NOMO-1 treated with dmso at 0.1 percent for 144 hours (cell line): ENCODE results near the gene VTN.

ENCODE experiments used
- DNase-seq: peaks from one replicate; lab custom pipeline; 2025; ENCODE audit not compliant: unreplicated experiment; lab: John Stamatoyannopoulos, UW

VTN gene

GRCh38 chr17:28370035-28370743, at the start of gene VTN:
Gene VTN (minus strand): TSS chr17:28370307. CDS start chr17:28370203, 104 bp downstream.
- DNase-seq: peak; percentile 4

GRCh38 chr17:28416703-28417311, 46.7 kb upstream of the VTN start:
- peak; percentile 53 for DNase-seq

- no peak for DNase-seq
Measured at GRCh38 chr17:28415886-28416285, 45.8 kb upstream of the VTN start.

- no peak for DNase-seq
Measured at GRCh38 chr17:28413804-28414203, 43.7 kb upstream of the VTN start.

- DNase-seq: no peak
Measured at GRCh38 chr17:28412099-28412498, 42.0 kb upstream of the VTN start.

GRCh38 chr17:28407974-28408306, 37.8 kb upstream of the VTN start:
- DNase-seq: no peak

- DNase-seq: no peak
Measured at GRCh38 chr17:28407130-28407973, 37.2 kb upstream of the VTN start.

GRCh38 chr17:28406473-28406814, 36.3 kb upstream of the VTN start:
- DNase-seq: no peak

- peak; percentile 19 for DNase-seq
Measured at GRCh38 chr17:28405632-28406472, 35.7 kb upstream of the VTN start, which contains the start of gene SLC46A1. Gene SLC46A1 (minus strand): TSS chr17:28406212. CDS start chr17:28406114, 98 bp downstream.

- no peak for DNase-seq
Measured at GRCh38 chr17:28404812-28405570, 34.9 kb upstream of the VTN start.

- DNase-seq: no peak
Measured at GRCh38 chr17:28404461-28404811, 34.3 kb upstream of the VTN start.

GRCh38 chr17:28404007-28404406, 33.9 kb upstream of the VTN start:
- no peak for DNase-seq

GRCh38 chr17:28402844-28403243, 32.7 kb upstream of the VTN start:
- DNase-seq: no peak

- DNase-seq: no peak
Measured at GRCh38 chr17:28402224-28402630, 32.1 kb upstream of the VTN start.

GRCh38 chr17:28399808-28400207, 29.7 kb upstream of the VTN start:
- no peak for DNase-seq

GRCh38 chr17:28398280-28398981, 28.3 kb upstream of the VTN start:
- DNase-seq: no peak

- DNase-seq: no peak
Measured at GRCh38 chr17:28397687-28398279, 27.7 kb upstream of the VTN start.

GRCh38 chr17:28397275-28397674, 27.2 kb upstream of the VTN start:
- no peak for DNase-seq

GRCh38 chr17:28396635-28397239, 26.6 kb upstream of the VTN start:
- DNase-seq: no peak
